ENCODE results near the gene ALX4.

ALX4 gene

GRCh38 chr11:44300844-44301563 lies 8.9 kb downstream of the ALX4 start:
- Histone ChIP-seq H3K27me3 (ENCODE audit: insufficient read depth, low read depth, severe bottlenecking) (peaks cover 93% of the 10 kb centered on the region), H3K36me3 (no peaks in the 10 kb centered on the region), H3K4me3 (ENCODE audit: low read depth, low read length) (no peak overlapping the region), H3K27ac (no peak overlapping the region), H3K9me3 (ENCODE audit: severe bottlenecking) (no peaks in the 10 kb centered on the region)
- DNase-seq, result no peak
- TF ChIP-seq CTCF (IDR thresholded peaks at IDR 0.05; ENCODE audit: low read depth, low read length), result no peak

GRCh38 chr11:44298862-44299261 lies 11.1 kb downstream of the ALX4 start:
- H3K36me3 ChIP-seq, result no peaks in the 10 kb centered on the region
- no peak for DNase-seq
- no peaks in the 10 kb centered on the region for H3K9me3 ChIP-seq (ENCODE audit: severe bottlenecking)
- TF ChIP-seq CTCF (IDR thresholded peaks at IDR 0.05; ENCODE audit: low read depth, low read length), result no peak
- H3K27me3 ChIP-seq (ENCODE audit: insufficient read depth, low read depth, severe bottlenecking), result peaks cover 93% of the 10 kb centered on the region
- no peak overlapping the region for H3K4me3 ChIP-seq (ENCODE audit: low read depth, low read length)
- no peak overlapping the region for H3K27ac ChIP-seq

GRCh38 chr11:44290208-44290607 lies 19.7 kb downstream of the ALX4 start:
- Histone ChIP-seq H3K4me3 (ENCODE audit: low read depth, low read length) (no peak overlapping the region), H3K9me3 (ENCODE audit: severe bottlenecking) (no peaks in the 10 kb centered on the region), H3K36me3 (no peaks in the 10 kb centered on the region), H3K27ac (no peak overlapping the region), H3K27me3 (ENCODE audit: insufficient read depth, low read depth, severe bottlenecking) (peaks cover 57% of the 10 kb centered on the region)
- TF ChIP-seq CTCF (IDR thresholded peaks at IDR 0.05; ENCODE audit: low read depth, low read length), result no peak
- no peak for DNase-seq

- Histone ChIP-seq H3K36me3 (no peaks in the 10 kb centered on the region), H3K9me3 (ENCODE audit: severe bottlenecking) (no peaks in the 10 kb centered on the region), H3K4me3 (ENCODE audit: low read depth, low read length) (no peak overlapping the region), H3K27me3 (ENCODE audit: insufficient read depth, low read depth, severe bottlenecking) (peaks cover 46% of the 10 kb centered on the region), H3K27ac (no peak overlapping the region)
- TF ChIP-seq CTCF (IDR thresholded peaks at IDR 0.05; ENCODE audit: low read depth, low read length), result no peak
- DNase-seq, result no peak
Observed at GRCh38 chr11:44288133-44288526, 21.8 kb downstream of the ALX4 start.

- Histone ChIP-seq H3K27me3 (ENCODE audit: insufficient read depth, low read depth, severe bottlenecking) (peaks cover 44% of the 10 kb centered on the region), H3K36me3 (no peaks in the 10 kb centered on the region), H3K4me3 (ENCODE audit: low read depth, low read length) (no peak overlapping the region), H3K9me3 (ENCODE audit: severe bottlenecking) (no peaks in the 10 kb centered on the region), H3K27ac (no peak overlapping the region)
- DNase-seq, result no peak
- TF ChIP-seq CTCF (IDR thresholded peaks at IDR 0.05; ENCODE audit: low read depth, low read length), result no peak
Observed at GRCh38 chr11:44286911-44287310, 23.0 kb downstream of the ALX4 start.
